GM06990 (cell line): ENCODE results near the gene PKIB.

ENCODE experiments used
- DNase-seq: peaks from one replicate; pipeline ENCODE4 v3.0.0-alpha.2; 2011; ENCODE audit not compliant: insufficient read length; ENCODE audit errors: extremely low read depth
- H3K27me3 ChIP-seq: replicated peaks from 2 replicates; pipeline ENCODE4 v1.6.0; 2011; ENCODE audit warnings: low read length; ENCODE audit not compliant: control insufficient read depth, insufficient read depth
- H3K36me3 ChIP-seq: 2 replicates; pipeline ENCODE4 v1.5.1; 2011; ENCODE audit warnings: low read length; ENCODE audit not compliant: control insufficient read depth, insufficient read depth
- H3K4me3 ChIP-seq: replicated peaks from 2 replicates; pipeline ENCODE4 v1.5.1; 2011; ENCODE audit warnings: low read depth, mild to moderate bottlenecking, control low read depth, low read length
- TF ChIP-seq, protein P1 (sequence below): IDR thresholded peaks from 2 replicates; pipeline ENCODE4 v1.5.1; 2011; ENCODE audit warnings: low read length, control low read depth, mild to moderate bottlenecking, inconsistent platforms; ENCODE audit not compliant: insufficient read depth, poor library complexity, severe bottlenecking

Gene PKIB

DNA sequence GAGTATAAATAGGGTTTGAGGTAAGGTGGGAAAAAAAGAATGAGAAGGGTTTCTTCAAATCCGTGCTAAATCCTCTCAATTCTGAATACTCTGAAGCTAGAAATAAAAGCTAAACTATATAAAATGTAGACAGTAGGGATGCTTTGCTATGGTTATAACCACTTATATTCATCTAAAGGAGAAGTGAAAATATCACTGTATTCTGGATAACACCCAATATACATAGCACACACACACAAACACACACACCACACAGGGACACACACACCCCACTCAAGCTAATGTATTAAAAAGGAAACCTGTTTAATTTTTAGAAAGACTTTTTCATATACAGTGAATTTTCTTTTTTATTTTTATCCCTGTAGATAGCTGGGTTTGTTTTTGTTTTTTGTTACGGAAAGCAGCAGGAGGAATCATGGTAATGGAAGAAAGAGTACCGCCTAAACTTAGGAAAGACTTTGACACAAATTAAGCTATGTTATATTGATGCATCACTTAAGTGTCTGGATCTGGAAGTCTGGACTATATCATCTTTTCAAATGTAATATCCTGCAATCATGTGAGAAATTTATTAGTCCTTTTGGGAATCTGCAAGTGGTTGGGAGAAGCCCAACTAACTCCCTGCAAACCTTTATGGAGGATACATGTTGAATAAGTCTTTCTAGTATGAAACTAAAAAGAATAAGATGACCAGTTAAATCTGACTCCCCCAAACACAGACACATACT is 100.9 kb downstream of the PKIB start:
- TF ChIP-seq, protein P1, sequence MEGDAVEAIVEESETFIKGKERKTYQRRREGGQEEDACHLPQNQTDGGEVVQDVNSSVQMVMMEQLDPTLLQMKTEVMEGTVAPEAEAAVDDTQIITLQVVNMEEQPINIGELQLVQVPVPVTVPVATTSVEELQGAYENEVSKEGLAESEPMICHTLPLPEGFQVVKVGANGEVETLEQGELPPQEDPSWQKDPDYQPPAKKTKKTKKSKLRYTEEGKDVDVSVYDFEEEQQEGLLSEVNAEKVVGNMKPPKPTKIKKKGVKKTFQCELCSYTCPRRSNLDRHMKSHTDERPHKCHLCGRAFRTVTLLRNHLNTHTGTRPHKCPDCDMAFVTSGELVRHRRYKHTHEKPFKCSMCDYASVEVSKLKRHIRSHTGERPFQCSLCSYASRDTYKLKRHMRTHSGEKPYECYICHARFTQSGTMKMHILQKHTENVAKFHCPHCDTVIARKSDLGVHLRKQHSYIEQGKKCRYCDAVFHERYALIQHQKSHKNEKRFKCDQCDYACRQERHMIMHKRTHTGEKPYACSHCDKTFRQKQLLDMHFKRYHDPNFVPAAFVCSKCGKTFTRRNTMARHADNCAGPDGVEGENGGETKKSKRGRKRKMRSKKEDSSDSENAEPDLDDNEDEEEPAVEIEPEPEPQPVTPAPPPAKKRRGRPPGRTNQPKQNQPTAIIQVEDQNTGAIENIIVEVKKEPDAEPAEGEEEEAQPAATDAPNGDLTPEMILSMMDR, result no peak
- Histone ChIP-seq H3K36me3 (no peaks in the 10 kb centered on the region), H3K27me3 (no peaks in the 10 kb centered on the region), H3K4me3 (no peak overlapping the region)
- DNase-seq, result no peak

DNA sequence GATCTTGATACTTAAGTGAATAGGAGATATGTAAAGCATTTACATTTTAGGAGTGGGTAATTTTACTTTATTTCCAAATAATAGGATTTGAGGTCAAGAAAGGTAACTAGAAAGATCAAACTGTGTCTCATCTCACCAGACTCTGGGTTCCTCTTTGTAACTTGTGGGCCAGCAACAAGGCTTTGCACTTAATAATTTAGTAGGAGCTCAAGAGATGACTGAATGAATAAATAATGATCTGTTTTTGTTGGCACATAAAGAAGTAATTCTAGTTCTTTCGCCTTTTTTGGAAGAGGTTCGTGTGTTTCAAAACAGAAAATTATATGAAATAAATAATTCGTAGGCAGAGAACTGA is 101.9 kb downstream of the PKIB start:
- no peak overlapping the region for H3K4me3 ChIP-seq
- DNase-seq, result no peak
- H3K36me3 ChIP-seq, result no peaks in the 10 kb centered on the region
- no peaks in the 10 kb centered on the region for H3K27me3 ChIP-seq
- TF ChIP-seq, protein P1, result no peak

DNA sequence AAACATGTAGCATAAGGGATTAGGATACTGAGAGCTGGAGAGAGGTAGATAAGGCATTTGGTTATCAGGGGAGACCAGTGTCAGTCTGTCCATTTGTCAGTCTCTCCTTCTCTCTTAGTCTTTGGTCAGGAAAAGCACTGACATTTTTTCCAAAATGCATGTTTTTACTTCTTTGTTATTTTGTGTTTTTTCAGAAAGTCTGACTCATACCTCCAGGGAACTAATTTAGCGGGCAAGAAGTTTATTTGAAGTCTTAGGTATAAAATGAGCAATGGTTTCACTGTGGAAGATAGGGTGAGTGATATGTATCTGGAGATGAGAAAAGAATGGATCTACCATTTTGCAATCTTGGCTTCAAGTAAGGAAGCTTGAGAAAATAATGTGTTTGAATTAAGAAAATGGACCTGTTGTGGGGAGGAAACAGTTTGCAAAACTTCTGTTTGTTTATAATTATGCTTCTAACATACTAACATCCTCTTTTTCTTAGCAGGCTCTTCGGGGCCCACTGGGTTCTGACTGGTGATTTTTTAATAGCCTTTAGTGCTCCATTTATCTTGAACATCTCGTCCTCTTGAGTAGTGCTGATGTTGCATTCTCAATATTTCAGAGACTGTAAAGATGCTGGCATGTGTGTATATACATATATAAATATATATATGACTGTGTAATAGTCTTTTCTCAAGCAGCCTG is 102.4 kb downstream of the PKIB start:
- Histone ChIP-seq H3K27me3 (no peaks in the 10 kb centered on the region), H3K4me3 (no peak overlapping the region), H3K36me3 (no peaks in the 10 kb centered on the region)
- TF ChIP-seq, protein P1, result no peak
- no peak for DNase-seq

DNA sequence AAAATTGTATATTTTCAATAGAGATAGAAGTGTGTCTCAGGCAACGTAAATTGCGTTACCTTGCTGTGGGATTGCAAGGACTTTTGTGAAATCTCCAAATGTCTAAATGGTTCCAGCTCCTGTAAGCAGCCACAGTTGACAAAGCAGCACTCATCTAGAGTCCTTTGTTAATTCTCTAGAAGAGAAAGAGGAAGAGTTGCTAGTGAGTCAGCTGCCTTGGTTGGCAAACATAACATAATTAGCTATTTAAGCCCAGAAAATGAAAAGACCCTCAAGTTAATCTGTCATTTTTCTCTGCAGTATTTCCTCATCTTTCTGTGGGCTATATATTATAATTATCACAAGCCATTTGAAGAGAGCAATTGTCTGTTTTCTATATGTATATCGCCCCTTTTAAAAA is 102.9 kb downstream of the PKIB start:
- no peak overlapping the region for H3K4me3 ChIP-seq
- DNase-seq, result no peak
- TF ChIP-seq, protein P1, result no peak
- H3K27me3 ChIP-seq, result no peaks in the 10 kb centered on the region
- H3K36me3 ChIP-seq, result no peaks in the 10 kb centered on the region

DNA sequence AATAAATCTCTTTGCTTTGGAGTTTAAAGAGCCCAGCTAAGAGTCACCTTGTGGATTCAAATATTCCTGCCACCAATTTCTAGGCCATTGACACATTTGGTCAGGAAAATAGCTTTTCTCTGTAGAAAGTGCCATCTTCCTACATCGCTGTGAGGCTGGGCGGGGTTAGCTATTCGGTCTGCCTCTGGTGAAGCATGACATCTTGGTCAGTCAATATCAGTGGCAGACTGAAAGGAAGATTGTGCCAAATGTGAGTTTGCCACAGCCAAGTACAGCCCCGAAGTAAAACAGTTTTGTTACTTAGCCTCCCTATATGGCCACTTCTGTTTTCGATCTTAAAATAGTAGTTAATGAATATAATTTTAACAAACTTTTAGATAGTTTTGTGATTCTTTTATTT is 103.9 kb downstream of the PKIB start:
- Histone ChIP-seq H3K27me3 (no peaks in the 10 kb centered on the region), H3K4me3 (no peak overlapping the region), H3K36me3 (no peaks in the 10 kb centered on the region)
- TF ChIP-seq, protein P1, result no peak
- DNase-seq, result no peak
